ENCODE data around the gene MVK. TPM values are rescaled to one million over a fixed set of nuclear protein-coding genes. Genes with fewer than 3 reads are reported as not detected.

Gene MVK
- total RNA-seq, 1 donor = 3.9 TPM

- H3K27me3 ChIP-seq (ENCODE audit: insufficient read depth, low read length) = no peaks in the 10 kb centered on the region
- H3K4me3 ChIP-seq (ENCODE audit: low read length) = no peak overlapping the region
- H3K9me3 ChIP-seq (ENCODE audit: low read depth, low read length) = no peaks in the 10 kb centered on the region
- peaks cover 8% of the 10 kb centered on the region for H3K4me1 ChIP-seq (ENCODE audit: insufficient read depth, low read length)
Observed at GRCh38 chr12:109568486-109568885, 5.1 kb upstream of the MVK start.

GRCh38 chr12:109571773-109572505 is 1.7 kb upstream of the MVK start:
- Histone ChIP-seq H3K9me3 (ENCODE audit: low read depth, low read length) (no peaks in the 10 kb centered on the region), H3K4me3 (ENCODE audit: low read length) (no peak overlapping the region), H3K27me3 (ENCODE audit: insufficient read depth, low read length) (no peaks in the 10 kb centered on the region), H3K4me1 (ENCODE audit: insufficient read depth, low read length) (peaks cover 21% of the 10 kb centered on the region)

- no peaks in the 10 kb centered on the region for H3K27me3 ChIP-seq (ENCODE audit: insufficient read depth, low read length)
- H3K9me3 ChIP-seq (ENCODE audit: low read depth, low read length) = no peaks in the 10 kb centered on the region
- peaks cover 21% of the 10 kb centered on the region for H3K4me1 ChIP-seq (ENCODE audit: insufficient read depth, low read length)
- H3K4me3 ChIP-seq (ENCODE audit: low read length) = no peak overlapping the region
Observed at GRCh38 chr12:109572506-109572845, 1.1 kb upstream of the MVK start.

GRCh38 chr12:109573914-109574244 is 285 bp downstream of the MVK start:
- Histone ChIP-seq H3K4me1 (ENCODE audit: insufficient read depth, low read length) (peaks cover 21% of the 10 kb centered on the region), H3K9me3 (ENCODE audit: low read depth, low read length) (no peaks in the 10 kb centered on the region), H3K27me3 (ENCODE audit: insufficient read depth, low read length) (no peaks in the 10 kb centered on the region), H3K4me3 (ENCODE audit: low read length) (peak overlapping the region; percentile 65)

- H3K4me1 ChIP-seq (ENCODE audit: insufficient read depth, low read length) = peaks cover 21% of the 10 kb centered on the region
- H3K9me3 ChIP-seq (ENCODE audit: low read depth, low read length) = no peaks in the 10 kb centered on the region
- no peaks in the 10 kb centered on the region for H3K27me3 ChIP-seq (ENCODE audit: insufficient read depth, low read length)
- H3K4me3 ChIP-seq (ENCODE audit: low read length) = no peak overlapping the region
Observed at GRCh38 chr12:109575683-109576082, 2.1 kb downstream of the MVK start.

- Histone ChIP-seq H3K4me1 (ENCODE audit: insufficient read depth, low read length) (peaks cover 20% of the 10 kb centered on the region), H3K9me3 (ENCODE audit: low read depth, low read length) (no peaks in the 10 kb centered on the region), H3K4me3 (ENCODE audit: low read length) (no peak overlapping the region), H3K27me3 (ENCODE audit: insufficient read depth, low read length) (no peaks in the 10 kb centered on the region)
Observed at GRCh38 chr12:109577311-109577710, 3.7 kb downstream of the MVK start.

DNA sequence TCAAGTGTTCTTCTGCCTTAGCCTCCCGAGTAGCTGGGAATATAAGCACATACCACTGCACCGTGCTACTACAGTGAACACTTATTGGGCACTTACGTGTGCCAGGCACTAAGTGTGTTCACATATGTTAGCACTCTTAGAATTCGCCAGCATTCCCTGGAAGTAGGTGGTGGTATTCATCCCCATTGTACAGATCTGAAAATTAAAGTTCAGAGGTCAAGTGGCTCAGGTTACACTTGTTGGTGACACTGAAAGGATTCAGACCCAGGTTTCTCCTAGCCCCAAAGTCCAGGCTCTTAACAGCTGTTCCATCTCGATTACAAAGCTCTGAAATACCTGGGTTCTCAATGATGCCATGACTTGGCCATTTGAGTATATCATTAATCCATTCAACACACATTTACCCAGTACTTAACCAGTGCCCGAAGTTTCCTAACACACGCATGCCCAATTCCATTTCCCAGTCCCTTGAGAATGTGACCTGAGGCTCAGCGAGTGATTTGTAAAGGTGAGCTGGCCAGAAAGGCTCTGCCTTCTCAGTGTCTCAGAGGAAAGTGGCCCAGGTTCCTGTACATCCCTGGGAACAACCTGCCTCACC is 4.8 kb downstream of the MVK start:
- H3K27me3 ChIP-seq (ENCODE audit: insufficient read depth, low read length) = no peaks in the 10 kb centered on the region
- H3K4me3 ChIP-seq (ENCODE audit: low read length) = no peak overlapping the region
- H3K9me3 ChIP-seq (ENCODE audit: low read depth, low read length) = no peaks in the 10 kb centered on the region
- H3K4me1 ChIP-seq (ENCODE audit: insufficient read depth, low read length) = peaks cover 12% of the 10 kb centered on the region

- no peak overlapping the region for H3K4me3 ChIP-seq (ENCODE audit: low read length)
- H3K9me3 ChIP-seq (ENCODE audit: low read depth, low read length) = no peaks in the 10 kb centered on the region
- H3K27me3 ChIP-seq (ENCODE audit: insufficient read depth, low read length) = no peaks in the 10 kb centered on the region
- peaks cover 3% of the 10 kb centered on the region for H3K4me1 ChIP-seq (ENCODE audit: insufficient read depth, low read length)
Observed at GRCh38 chr12:109579639-109580038, 6.0 kb downstream of the MVK start.

DNA sequence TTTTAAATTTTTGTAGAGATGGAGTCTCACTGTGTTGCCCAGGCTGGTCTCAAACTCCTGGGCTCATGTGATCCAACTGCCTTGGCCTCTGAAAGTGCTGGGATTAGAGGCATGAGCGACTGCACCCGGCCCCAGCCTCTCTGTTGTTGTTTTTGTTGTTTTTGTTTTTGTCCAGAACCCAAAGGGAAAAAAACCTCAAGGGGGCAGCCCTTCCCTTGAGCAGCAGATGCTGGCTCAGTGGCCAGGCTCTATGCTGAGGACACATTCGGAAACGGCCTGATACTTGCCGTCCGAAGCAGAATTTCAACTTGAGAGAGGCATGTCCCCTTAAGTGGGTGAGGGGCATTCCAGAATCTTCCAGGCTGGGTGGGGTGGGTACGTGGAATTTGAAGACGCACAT is 6.7 kb downstream of the MVK start:
- H3K27me3 ChIP-seq (ENCODE audit: insufficient read depth, low read length) = no peaks in the 10 kb centered on the region
- H3K4me1 ChIP-seq (ENCODE audit: insufficient read depth, low read length) = no peaks in the 10 kb centered on the region
- H3K4me3 ChIP-seq (ENCODE audit: low read length) = no peak overlapping the region
- H3K9me3 ChIP-seq (ENCODE audit: low read depth, low read length) = no peaks in the 10 kb centered on the region

DNA sequence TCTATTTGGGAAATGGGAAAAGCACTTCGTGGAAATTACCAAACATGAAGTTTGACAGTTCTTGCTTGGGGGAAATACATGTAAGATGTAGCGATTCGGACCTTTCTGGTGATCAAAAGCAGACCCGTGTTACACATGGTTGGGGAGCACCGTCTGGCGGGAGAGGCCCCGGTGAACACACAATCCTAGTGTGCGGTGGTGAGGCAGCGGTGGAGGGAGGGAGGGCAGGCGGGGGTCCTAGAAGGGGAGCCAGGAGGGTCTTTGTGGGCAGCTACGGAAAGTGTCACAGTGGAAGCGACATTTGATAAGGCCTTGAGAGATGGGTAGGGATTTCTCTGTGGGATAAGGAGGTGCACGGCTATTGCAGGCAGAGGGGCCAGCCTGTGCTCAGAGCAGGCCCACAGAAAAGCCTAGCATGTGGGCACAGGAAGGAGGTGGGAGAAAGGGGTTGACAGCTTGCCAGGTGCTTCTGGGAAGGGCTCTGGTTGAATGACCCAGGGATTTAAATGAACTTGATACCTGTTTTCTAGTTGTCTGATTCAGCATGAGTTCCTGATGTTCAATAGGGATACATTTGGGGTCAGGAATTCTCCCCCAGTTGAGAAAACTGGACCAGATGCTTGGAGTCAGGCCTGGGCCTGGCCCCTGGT is 7.2 kb downstream of the MVK start:
- Histone ChIP-seq H3K4me3 (ENCODE audit: low read length) (no peak overlapping the region), H3K9me3 (ENCODE audit: low read depth, low read length) (no peaks in the 10 kb centered on the region), H3K27me3 (ENCODE audit: insufficient read depth, low read length) (no peaks in the 10 kb centered on the region), H3K4me1 (ENCODE audit: insufficient read depth, low read length) (no peaks in the 10 kb centered on the region)

DNA sequence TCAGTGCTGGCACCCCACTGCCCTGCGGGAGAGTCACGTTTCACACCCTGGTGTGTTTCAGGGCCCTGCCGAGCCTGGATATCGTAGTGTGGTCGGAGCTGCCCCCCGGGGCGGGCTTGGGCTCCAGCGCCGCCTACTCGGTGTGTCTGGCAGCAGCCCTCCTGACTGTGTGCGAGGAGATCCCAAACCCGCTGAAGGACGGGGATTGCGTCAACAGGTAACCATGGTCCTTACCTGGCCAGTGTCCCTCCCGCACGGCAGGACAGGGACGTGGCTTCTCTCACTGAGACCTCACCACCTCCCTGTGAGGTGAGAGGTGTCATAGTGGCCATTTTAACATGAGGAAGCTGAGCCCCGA is 7.7 kb downstream of the MVK start:
- Histone ChIP-seq H3K9me3 (ENCODE audit: low read depth, low read length) (no peaks in the 10 kb centered on the region), H3K27me3 (ENCODE audit: insufficient read depth, low read length) (no peaks in the 10 kb centered on the region), H3K4me3 (ENCODE audit: low read length) (no peak overlapping the region), H3K4me1 (ENCODE audit: insufficient read depth, low read length) (no peaks in the 10 kb centered on the region)

GRCh38 chr12:109581856-109582255 is 8.3 kb downstream of the MVK start:
- no peak overlapping the region for H3K4me3 ChIP-seq (ENCODE audit: low read length)
- no peaks in the 10 kb centered on the region for H3K27me3 ChIP-seq (ENCODE audit: insufficient read depth, low read length)
- H3K9me3 ChIP-seq (ENCODE audit: low read depth, low read length) = no peaks in the 10 kb centered on the region
- no peaks in the 10 kb centered on the region for H3K4me1 ChIP-seq (ENCODE audit: insufficient read depth, low read length)

- no peaks in the 10 kb centered on the region for H3K4me1 ChIP-seq (ENCODE audit: insufficient read depth, low read length)
Observed at GRCh38 chr12:109582636-109583035, 9.0 kb downstream of the MVK start.

GRCh38 chr12:109583733-109584132 is 10.1 kb downstream of the MVK start:
- Histone ChIP-seq H3K9me3 (ENCODE audit: low read depth, low read length) (no peaks in the 10 kb centered on the region), H3K27me3 (ENCODE audit: insufficient read depth, low read length) (no peaks in the 10 kb centered on the region), H3K4me3 (ENCODE audit: low read length) (no peak overlapping the region), H3K4me1 (ENCODE audit: insufficient read depth, low read length) (no peaks in the 10 kb centered on the region)

More at GRCh38 chr12:109582636-109583035, 9.0 kb downstream of the MVK start:
- Histone ChIP-seq H3K4me3 (ENCODE audit: low read length) (no peak overlapping the region), H3K9me3 (ENCODE audit: low read depth, low read length) (no peaks in the 10 kb centered on the region), H3K27me3 (ENCODE audit: insufficient read depth, low read length) (no peaks in the 10 kb centered on the region)

GRCh38 chr12:109586385-109587296 is 13.0 kb downstream of the MVK start:
- Histone ChIP-seq H3K4me1 (ENCODE audit: insufficient read depth, low read length) (no peaks in the 10 kb centered on the region), H3K27me3 (ENCODE audit: insufficient read depth, low read length) (no peaks in the 10 kb centered on the region), H3K9me3 (ENCODE audit: low read depth, low read length) (no peaks in the 10 kb centered on the region), H3K4me3 (ENCODE audit: low read length) (no peak overlapping the region)
